Sigmoid colon (tissue), 7 donors: ENCODE results near the gene MATCAP1. TPM values are rescaled to one million over a fixed set of nuclear protein-coding genes. Genes with fewer than 3 reads are reported as not detected.

Experiments used
- DNase-seq: peaks from one replicate; pipeline ENCODE4 v3.0.0-alpha.2; 2019
- H3K27ac ChIP-seq, 4 donors: fragments of 200-600 bp; sonication (generic); one replicate each; pipeline ENCODE4 v1.5.1; 2016 to 2019; ENCODE audit warnings: mild to moderate bottlenecking in 1 of 4
- H3K27me3 ChIP-seq, 3 donors: fragments of 200-600 bp; sonication (generic); one replicate each; pipeline ENCODE4 v1.5.1; 2019; ENCODE audit warnings: mild to moderate bottlenecking in 1 of 3
- H3K36me3 ChIP-seq, 4 donors: fragments of 200-600 bp; sonication (generic); one replicate each; pipeline ENCODE4 v1.5.1; 2016 to 2019
- H3K4me1 ChIP-seq, 4 donors: fragments of 200-600 bp; sonication (generic); one replicate each; pipeline ENCODE4 v1.5.1; 2017 to 2019
- H3K4me3 ChIP-seq, 4 donors: fragments of 200-600 bp; sonication (generic); one replicate each; pipeline ENCODE4 v1.5.1; 2017 to 2019; ENCODE audit warnings: mild to moderate bottlenecking in 2 of 4, moderate library complexity in 1 of 4
- H3K9me3 ChIP-seq, 4 donors: fragments of 200-600 bp in 3 of 4; sonication (generic) in 3 of 4; one replicate each; pipeline versions ENCODE4 v1.5.1 to v1.6.1; 2013 to 2019
- EP300 ChIP-seq, 4 donors: sonication (generic); formaldehyde crosslinking; IDR thresholded peaks; one replicate each; pipeline ENCODE4 v1.6.1; 2017; ENCODE audit warnings: antibody characterized with exemption in 4 of 4
- POLR2A ChIP-seq, 2 donors: fragments of 450-650 bp; IDR thresholded peaks; one replicate each; pipeline ENCODE4 v1.6.1; 2016; ENCODE audit warnings: antibody characterized with exemption in 2 of 2, mild to moderate bottlenecking in 2 of 2, moderate library complexity in 2 of 2
- POLR2AphosphoS5 ChIP-seq, 4 donors: sonication (generic); formaldehyde crosslinking; IDR thresholded peaks; one replicate each; pipeline ENCODE4 v1.6.1; 2017; ENCODE audit warnings: antibody characterized with exemption in 4 of 4
- WGBS, 2 donors: extraction: QIAGEN DNeasy Blood & Tissue Kit; methylation state at CpG; one replicate each; pipeline ENCODE4 v1.1.7; 2013; 5-methylcytosine and 5-hydroxymethylcytosine counted together
- intact Hi-C: fragments of 100-400 bp; cut with DNase I; formaldehyde crosslinking; loops from one replicate; pipeline ENCODE4 v1.15.1; 2023
- polyA plus RNA-seq, 3 donors: library from polyadenylated mRNA; stranded (reverse); fragments of 200-250 nt; gene quantifications; one replicate each; pipeline ENCODE4 v1.2.3, GENCODE V29; 2013
- total RNA-seq, 4 donors: library from RNA; depleted of rRNA; stranded (reverse); fragments of >200 nt; gene quantifications; one replicate each; pipeline ENCODE4 v1.1.0, GENCODE V29; 2016
- TF ChIP-seq, protein P1 (sequence below), 4 experiments: fragments of 450-650 bp in 3 of 4; fragments of 200-600 bp in 1 of 4; IDR thresholded peaks; one replicate each; pipeline ENCODE4 v1.5.1; 2016 to 2019; ENCODE audit warnings: antibody characterized with exemption in 4 of 4, mild to moderate bottlenecking in 3 of 4, moderate library complexity in 2 of 4
- donor health status: healthy with polysubstance abuse.
- donor health status: Bipolar disorder and iron deficiency.
- donor health status: healthy.

Gene MATCAP1
- total and polyA plus RNA-seq, 7 donors, result 3.0 to 30.3 (median 9.4) TPM

DNA sequence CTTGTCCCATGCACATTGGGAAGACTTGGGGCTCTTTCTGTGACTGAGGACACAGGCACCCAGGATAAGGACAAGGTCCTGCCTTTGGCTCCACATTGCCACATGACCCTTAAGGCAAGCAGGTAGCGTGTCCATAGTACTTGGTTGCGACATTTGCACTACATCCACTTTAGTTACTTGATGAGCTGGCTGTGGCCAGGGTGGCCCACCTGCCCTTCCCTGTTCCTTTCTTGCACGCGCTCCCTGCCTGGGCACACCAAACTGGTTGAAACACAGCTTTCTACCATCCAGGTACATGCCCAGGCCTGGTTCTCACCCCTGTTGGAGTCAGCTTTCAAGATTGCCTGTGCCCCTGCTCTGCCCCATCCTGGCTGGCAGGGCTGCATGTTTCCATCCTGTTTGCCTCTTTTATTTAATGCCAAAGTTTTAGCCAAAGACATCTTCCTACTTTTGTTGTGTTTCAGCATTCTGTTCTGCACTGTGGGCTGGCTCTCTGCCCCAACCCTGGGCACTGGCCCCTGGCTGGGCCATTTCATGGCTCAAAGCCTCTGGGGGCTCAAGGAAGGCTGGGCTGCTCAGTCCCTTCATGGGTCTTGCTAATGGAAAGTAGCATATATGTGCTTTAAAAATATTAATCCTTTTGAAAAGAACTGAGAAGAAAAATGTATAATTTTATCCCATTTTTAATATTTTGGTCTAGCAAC is 36.2 kb downstream of the MATCAP1 start:
- TF ChIP-seq EP300 (IDR thresholded peaks at IDR 0.05) (no peak), POLR2AphosphoS5 (IDR thresholded peaks at IDR 0.05) (no peak), POLR2A (IDR thresholded peaks at IDR 0.05) (no peak)
- TF ChIP-seq, protein P1, sequence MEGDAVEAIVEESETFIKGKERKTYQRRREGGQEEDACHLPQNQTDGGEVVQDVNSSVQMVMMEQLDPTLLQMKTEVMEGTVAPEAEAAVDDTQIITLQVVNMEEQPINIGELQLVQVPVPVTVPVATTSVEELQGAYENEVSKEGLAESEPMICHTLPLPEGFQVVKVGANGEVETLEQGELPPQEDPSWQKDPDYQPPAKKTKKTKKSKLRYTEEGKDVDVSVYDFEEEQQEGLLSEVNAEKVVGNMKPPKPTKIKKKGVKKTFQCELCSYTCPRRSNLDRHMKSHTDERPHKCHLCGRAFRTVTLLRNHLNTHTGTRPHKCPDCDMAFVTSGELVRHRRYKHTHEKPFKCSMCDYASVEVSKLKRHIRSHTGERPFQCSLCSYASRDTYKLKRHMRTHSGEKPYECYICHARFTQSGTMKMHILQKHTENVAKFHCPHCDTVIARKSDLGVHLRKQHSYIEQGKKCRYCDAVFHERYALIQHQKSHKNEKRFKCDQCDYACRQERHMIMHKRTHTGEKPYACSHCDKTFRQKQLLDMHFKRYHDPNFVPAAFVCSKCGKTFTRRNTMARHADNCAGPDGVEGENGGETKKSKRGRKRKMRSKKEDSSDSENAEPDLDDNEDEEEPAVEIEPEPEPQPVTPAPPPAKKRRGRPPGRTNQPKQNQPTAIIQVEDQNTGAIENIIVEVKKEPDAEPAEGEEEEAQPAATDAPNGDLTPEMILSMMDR (IDR thresholded peaks at IDR 0.05), result no peak
- Histone ChIP-seq H3K27me3 (peaks cover 0 to 15% (median 14%) of the 10 kb centered on the region in 3 donors), H3K27ac (no peak overlapping the region), H3K36me3 (peaks cover 19 to 65% (median 38%) of the 10 kb centered on the region in 4 donors), H3K4me3 (no peak overlapping the region), H3K4me1 (peaks cover 0 to 25% (median 21%) of the 10 kb centered on the region in 4 donors), H3K9me3 (no peaks in the 10 kb centered on the region)
- 97 to 98% methylated on average over 4 of the region's 4 CpGs for WGBS, 2 donors
- intact Hi-C loops, result no loop called here
- no peak for DNase-seq

- intact Hi-C loops, result no loop called here
- H3K4me1 ChIP-seq, result peaks cover 0 to 25% (median 21%) of the 10 kb centered on the region in 4 donors
Measured at GRCh38 chr16:67146523-67147357, 37.0 kb downstream of the MATCAP1 start.

GRCh38 chr16:67145746-67146145 is 38.0 kb downstream of the MATCAP1 start:
- no peak overlapping the region for H3K27ac ChIP-seq
- intact Hi-C loops, result no loop called here
- peaks cover 0 to 15% (median 12%) of the 10 kb centered on the region in 4 donors for H3K4me1 ChIP-seq
- H3K9me3 ChIP-seq, result no peaks in the 10 kb centered on the region
- DNase-seq, result no peak
- no peak overlapping the region for H3K4me3 ChIP-seq
- WGBS, 2 donors, result 89 to 90% methylated on average over 2 of the region's 2 CpGs
- H3K27me3 ChIP-seq, result peaks cover 0 to 14% (median 14%) of the 10 kb centered on the region in 3 donors
- TF ChIP-seq POLR2A (IDR thresholded peaks at IDR 0.05) (no peak), POLR2AphosphoS5 (IDR thresholded peaks at IDR 0.05) (no peak)
- H3K36me3 ChIP-seq, result peaks cover 35 to 83% (median 56%) of the 10 kb centered on the region in 4 donors

More at GRCh38 chr16:67146523-67147357, 37.0 kb downstream of the MATCAP1 start:
- DNase-seq, result no peak
- Histone ChIP-seq H3K27ac (no peak overlapping the region), H3K9me3 (no peaks in the 10 kb centered on the region), H3K27me3 (peaks cover 0 to 15% (median 14%) of the 10 kb centered on the region in 3 donors), H3K4me3 (no peak overlapping the region), H3K36me3 (peaks cover 25 to 73% (median 47%) of the 10 kb centered on the region in 4 donors)
- TF ChIP-seq POLR2AphosphoS5 (IDR thresholded peaks at IDR 0.05) (no peak), EP300 (IDR thresholded peaks at IDR 0.05) (no peak), POLR2A (IDR thresholded peaks at IDR 0.05) (no peak)
- TF ChIP-seq, protein P1 (IDR thresholded peaks at IDR 0.05), result no peak
- 88 to 90% methylated on average over 7 of the region's 7 CpGs for WGBS, 2 donors

- WGBS, 2 donors, result 92% methylated on average over 2 of the region's 2 CpGs
- Histone ChIP-seq H3K4me1 (peaks cover 0 to 7% (median 5%) of the 10 kb centered on the region in 4 donors), H3K27me3 (peaks cover 0 to 6% (median 6%) of the 10 kb centered on the region in 3 donors), H3K27ac (no peak overlapping the region), H3K36me3 (peaks cover 43 to 91% (median 64%) of the 10 kb centered on the region in 4 donors), H3K9me3 (no peaks in the 10 kb centered on the region), H3K4me3 (no peak overlapping the region)
- intact Hi-C loops, result no loop called here
- DNase-seq, result no peak
- no peak for TF ChIP-seq EP300 (IDR thresholded peaks at IDR 0.05)
- TF ChIP-seq, protein P1 (IDR thresholded peaks at IDR 0.05), result no peak
- TF ChIP-seq POLR2AphosphoS5 (IDR thresholded peaks at IDR 0.05), result no peak
- TF ChIP-seq POLR2A (IDR thresholded peaks at IDR 0.05), result no peak
Measured at GRCh38 chr16:67144943-67145342, 38.8 kb downstream of the MATCAP1 start.

- Histone ChIP-seq H3K36me3 (peaks cover 46 to 99% (median 76%) of the 10 kb centered on the region in 4 donors), H3K4me3 (no peak overlapping the region), H3K27ac (no peak overlapping the region), H3K4me1 (no peaks in the 10 kb centered on the region), H3K9me3 (no peaks in the 10 kb centered on the region), H3K27me3 (no peaks in the 10 kb centered on the region)
- intact Hi-C loops, result no loop called here
- WGBS, 2 donors, result 94% methylated on average over 9 of the region's 9 CpGs
- no peak for TF ChIP-seq POLR2A (IDR thresholded peaks at IDR 0.05)
- TF ChIP-seq EP300 (IDR thresholded peaks at IDR 0.05), result no peak
- TF ChIP-seq, protein P1 (IDR thresholded peaks at IDR 0.05), result no peak
- no peak for TF ChIP-seq POLR2AphosphoS5 (IDR thresholded peaks at IDR 0.05)
- DNase-seq, result no peak
Measured at GRCh38 chr16:67142342-67142741, 41.4 kb downstream of the MATCAP1 start.
